Ovary (tissue), 9 donors: ENCODE results near the gene GPX4. TPM values are rescaled to one million over a fixed set of nuclear protein-coding genes. Genes with fewer than 3 reads are reported as not detected.

ENCODE experiments used
- DNase-seq, 5 donors: peaks; one replicate each; pipeline ENCODE4 v3.0.0-alpha.2; 2019 to 2020
- H3K27ac ChIP-seq, 2 donors: fragments of 200-600 bp; one replicate each; pipeline versions ENCODE4 v1.5.1 to v1.8.0; 2019 to 2022
- H3K27me3 ChIP-seq: fragments of 200-600 bp; one replicate; pipeline ENCODE4 v1.8.0; 2022
- H3K36me3 ChIP-seq: fragments of 200-600 bp; sonication (generic); one replicate; pipeline ENCODE4 v1.5.1; 2019
- H3K4me1 ChIP-seq: one replicate; pipeline ENCODE4 v1.8.1; 2013; ENCODE audit warnings: mild to moderate bottlenecking, moderate library complexity; ENCODE audit not compliant: insufficient read depth
- H3K4me3 ChIP-seq: fragments of 200-600 bp; sonication (generic); one replicate; pipeline ENCODE4 v1.5.1; 2017
- H3K9me3 ChIP-seq, 2 donors: fragments of 200-600 bp in 1 of 2; sonication (generic) in 1 of 2; one replicate each; pipeline versions ENCODE4 v1.5.1 to v1.8.1; 2013 to 2019; ENCODE audit warnings: mild to moderate bottlenecking in 1 of 2, moderate library complexity in 1 of 2
- EP300 ChIP-seq: sonication (generic); formaldehyde crosslinking; IDR thresholded peaks from one replicate; pipeline ENCODE4 v1.6.1; 2017; ENCODE audit warnings: antibody characterized with exemption
- POLR2A ChIP-seq: fragments of 450-650 bp; IDR thresholded peaks from one replicate; pipeline ENCODE4 v1.6.1; 2017; ENCODE audit warnings: antibody characterized with exemption, mild to moderate bottlenecking, moderate library complexity
- WGBS, 3 donors: extraction: QIAGEN DNeasy Blood & Tissue Kit in 1 of 3; methylation state at CpG; one replicate each; pipeline versions ENCODE4 v1.1.5 to v1.1.7; 2013 to 2017; 5-methylcytosine and 5-hydroxymethylcytosine counted together
- intact Hi-C, 4 donors: fragments of 100-400 bp; cut with DNase I; formaldehyde crosslinking; loops; one replicate each; pipeline versions ENCODE4 v1.11.0 to v1.15.1; 2022 to 2023
- polyA plus RNA-seq, 2 donors: library from polyadenylated mRNA; stranded (reverse); fragments of 200-250 nt in 1 of 2; fragments of 350-450 nt in 1 of 2; fragmentation: Illumina TruSeq in 1 of 2; extraction: RNeasy Lipid Tissue Mini Kit (QIAGEN cat#74804) in 1 of 2; gene quantifications; one replicate each; pipeline ENCODE4 v1.2.3, GENCODE V29; 2013 to 2014
- total RNA-seq, 7 donors: library from RNA; depleted of rRNA in 2 of 7; stranded (reverse); fragments of >200 nt in 2 of 7; fragmentation: NEBNext Ultra II Directional in 3 of 7; extraction: Animal tissue kit (Norgen Biotek cat#: 25700) in 3 of 7; gene quantifications; one replicate each; pipeline versions ENCODE4 v1.1.0 to v1.2.4, GENCODE V29; 2016 to 2023
- TF ChIP-seq, protein P1 (sequence below), 3 donors: fragments of 450-650 bp in 2 of 3; fragments of 200-600 bp in 1 of 3; IDR thresholded peaks; one replicate each; pipeline versions ENCODE4 v1.5.1 to v1.8.0; 2016 to 2022; ENCODE audit warnings: antibody characterized with exemption in 3 of 3, mild to moderate bottlenecking in 1 of 3
- donor health status: DM: no; HTN: no; CAD: no; lungs with moderate emphysema.
- donor health status: DM: no; HTN: no; CAD: no.
- donor health status: Bipolar disorder and iron deficiency.
- donor health status: DM: yes; HTN: yes; CAD: no.
- donor health status: DM: no; HTN: no; CAD: no.
- donor health status: DM: yes; HTN: yes; CAD: no.

The GPX4 gene
- total and polyA plus RNA-seq, 9 donors = 189 to 450 (median 247) TPM

DNA sequence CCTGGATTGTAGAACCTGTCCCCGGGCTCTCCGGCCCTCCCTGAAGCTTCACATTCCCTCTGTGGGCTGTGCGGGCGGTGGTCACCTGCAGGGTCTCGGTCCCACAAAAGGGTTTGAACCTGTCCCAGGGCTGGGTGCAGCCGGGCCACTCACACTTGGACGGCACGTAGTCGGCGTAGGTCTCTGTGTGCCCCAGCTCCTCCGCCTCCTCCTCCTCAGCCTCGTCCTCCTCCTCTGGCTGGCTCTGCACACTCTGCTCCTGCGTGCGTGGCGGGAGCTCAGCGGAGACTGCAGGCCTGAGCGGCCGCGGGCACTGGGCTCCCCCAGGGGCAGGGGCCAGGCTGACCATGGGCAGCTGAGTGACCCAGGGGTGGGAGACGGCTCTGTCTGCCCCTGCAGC is 19.6 kb downstream of the GPX4 start:
- H3K4me3 ChIP-seq = no peak overlapping the region
- H3K27ac ChIP-seq = no peak overlapping the region
- intact Hi-C loops = loop anchor here in 1 of 4 donors (5.0 kb wide), 1 partner anchor 64 kb away; no protein-coding TSS in a partner anchor
- H3K36me3 ChIP-seq = no peaks in the 10 kb centered on the region
- TF ChIP-seq EP300 = no peak
- TF ChIP-seq POLR2A = no peak
- TF ChIP-seq, protein P1, sequence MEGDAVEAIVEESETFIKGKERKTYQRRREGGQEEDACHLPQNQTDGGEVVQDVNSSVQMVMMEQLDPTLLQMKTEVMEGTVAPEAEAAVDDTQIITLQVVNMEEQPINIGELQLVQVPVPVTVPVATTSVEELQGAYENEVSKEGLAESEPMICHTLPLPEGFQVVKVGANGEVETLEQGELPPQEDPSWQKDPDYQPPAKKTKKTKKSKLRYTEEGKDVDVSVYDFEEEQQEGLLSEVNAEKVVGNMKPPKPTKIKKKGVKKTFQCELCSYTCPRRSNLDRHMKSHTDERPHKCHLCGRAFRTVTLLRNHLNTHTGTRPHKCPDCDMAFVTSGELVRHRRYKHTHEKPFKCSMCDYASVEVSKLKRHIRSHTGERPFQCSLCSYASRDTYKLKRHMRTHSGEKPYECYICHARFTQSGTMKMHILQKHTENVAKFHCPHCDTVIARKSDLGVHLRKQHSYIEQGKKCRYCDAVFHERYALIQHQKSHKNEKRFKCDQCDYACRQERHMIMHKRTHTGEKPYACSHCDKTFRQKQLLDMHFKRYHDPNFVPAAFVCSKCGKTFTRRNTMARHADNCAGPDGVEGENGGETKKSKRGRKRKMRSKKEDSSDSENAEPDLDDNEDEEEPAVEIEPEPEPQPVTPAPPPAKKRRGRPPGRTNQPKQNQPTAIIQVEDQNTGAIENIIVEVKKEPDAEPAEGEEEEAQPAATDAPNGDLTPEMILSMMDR (IDR thresholded peaks at IDR 0.05) = no peak
- 87 to 95% (median 90%) methylated on average over 20 of the region's 20 CpGs for WGBS, 3 donors
- H3K9me3 ChIP-seq = no peaks in the 10 kb centered on the region
- no peaks in the 10 kb centered on the region for H3K27me3 ChIP-seq
- no peaks in the 10 kb centered on the region for H3K4me1 ChIP-seq
- DNase-seq = no peak

GRCh38 chr19:1123885-1124677 is 20.3 kb downstream of the GPX4 start:
- Histone ChIP-seq H3K4me1 (no peaks in the 10 kb centered on the region), H3K36me3 (no peaks in the 10 kb centered on the region), H3K27ac (no peak overlapping the region)

GRCh38 chr19:1125601-1126467 is 22.0 kb downstream of the GPX4 start:
- intact Hi-C loops = no loop called here
- H3K4me1 ChIP-seq = no peaks in the 10 kb centered on the region
- WGBS, 3 donors = 81 to 89% (median 88%) methylated on average over 33 of the region's 33 CpGs
- no peak for DNase-seq
- H3K27me3 ChIP-seq = no peaks in the 10 kb centered on the region
- no peak overlapping the region for H3K4me3 ChIP-seq
- H3K9me3 ChIP-seq = no peaks in the 10 kb centered on the region
- no peak overlapping the region for H3K27ac ChIP-seq
- TF ChIP-seq POLR2A (no peak), EP300 (no peak)
- TF ChIP-seq, protein P1 (IDR thresholded peaks at IDR 0.05) = no peak
- no peaks in the 10 kb centered on the region for H3K36me3 ChIP-seq

More at GRCh38 chr19:1123885-1124677, 20.3 kb downstream of the GPX4 start:
- DNase-seq = no peak
- 72 to 77% (median 73%) methylated on average over 23 of the region's 23 CpGs for whole genome bisulfite sequencing, 3 donors
- no peaks in the 10 kb centered on the region for H3K9me3 ChIP-seq
- TF ChIP-seq, protein P1 (IDR thresholded peaks at IDR 0.05) = no peak
- TF ChIP-seq EP300 (no peak), POLR2A (no peak)
- no peak overlapping the region for H3K4me3 ChIP-seq
- intact Hi-C loops = loop anchor here in 1 of 4 donors (5.0 kb wide), 1 partner anchor 63 kb away; no protein-coding TSS in a partner anchor
- H3K27me3 ChIP-seq = no peaks in the 10 kb centered on the region

- 83 to 87% (median 83%) methylated on average over 33 of the region's 33 CpGs for WGBS, 3 donors
- Histone ChIP-seq H3K4me1 (peaks cover 4% of the 10 kb centered on the region), H3K27me3 (no peaks in the 10 kb centered on the region), H3K27ac (no peak overlapping the region), H3K4me3 (no peak overlapping the region), H3K36me3 (no peaks in the 10 kb centered on the region), H3K9me3 (no peaks in the 10 kb centered on the region)
- DNase-seq = no peak
- intact Hi-C loops = no loop called here
- no peak for TF ChIP-seq EP300
- TF ChIP-seq, protein P1 (IDR thresholded peaks at IDR 0.05) = no peak
- no peak for TF ChIP-seq POLR2A
Observed at GRCh38 chr19:1126984-1127760, 23.4 kb downstream of the GPX4 start.
